NCI-H1092 (cell line): ENCODE measurements around the gene NEDD8.
"Not testable (repeated sequence)": the region's sequence is repeated elsewhere in the genome, so short reads cannot be mapped to it uniquely, and the experiment has no call there.

Experiments
- DNase-seq: peaks from one replicate; lab custom pipeline; 2025; lab: John Stamatoyannopoulos, UW

NEDD8 gene

GRCh38 chr14:24222987-24223386 is 9.2 kb downstream of the NEDD8 start:
- not testable (repeated sequence) for DNase-seq

GRCh38 chr14:24219521-24219920 is 12.6 kb downstream of the NEDD8 start:
- DNase-seq: no peak

- no peak for DNase-seq
Observed at GRCh38 chr14:24219080-24219479, 13.1 kb downstream of the NEDD8 start.

- not testable (repeated sequence) for DNase-seq
Observed at GRCh38 chr14:24216876-24217275, 15.3 kb downstream of the NEDD8 start.

- DNase-seq: no peak
Observed at GRCh38 chr14:24216345-24216699, 15.8 kb downstream of the NEDD8 start.

- DNase-seq: peak; percentile 92
Observed at GRCh38 chr14:24215495-24216344, 16.4 kb downstream of the NEDD8 start, which contains the start of gene MDP1. Gene MDP1 (minus strand): TSS chr14:24216066. CDS start chr14:24215955, 111 bp downstream.

GRCh38 chr14:24213866-24214662 is 18.1 kb downstream of the NEDD8 start:
- no peak for DNase-seq

- peak; percentile 95 for DNase-seq
Observed at GRCh38 chr14:24212924-24213865, 19.0 kb downstream of the NEDD8 start, which contains the start of gene CHMP4A. Gene CHMP4A (minus strand): TSS chr14:24213488. CDS start chr14:24213439, 49 bp downstream.

- no peak for DNase-seq
Observed at GRCh38 chr14:24211311-24211710, 20.9 kb downstream of the NEDD8 start.

- DNase-seq: no peak
Observed at GRCh38 chr14:24207625-24208024, 24.5 kb downstream of the NEDD8 start.

- DNase-seq: no peak
Observed at GRCh38 chr14:24207104-24207551, 25.0 kb downstream of the NEDD8 start.

GRCh38 chr14:24206260-24207103 is 25.7 kb downstream of the NEDD8 start:
- DNase-seq: no peak

- DNase-seq: no peak
Observed at GRCh38 chr14:24204163-24205146, 27.7 kb downstream of the NEDD8 start.

GRCh38 chr14:24203249-24203886 is 28.8 kb downstream of the NEDD8 start:
- DNase-seq: not testable (repeated sequence)

GRCh38 chr14:24202538-24202937 is 29.6 kb downstream of the NEDD8 start:
- not testable (repeated sequence) for DNase-seq

- DNase-seq: no peak
Observed at GRCh38 chr14:24198814-24199524, 33.2 kb downstream of the NEDD8 start.

- no peak for DNase-seq
Observed at GRCh38 chr14:24197056-24197450, 35.1 kb downstream of the NEDD8 start.
